CD4-positive, alpha-beta T cell (primary cell): Measurements from ENCODE around the gene ADAMTS1. TPM values are rescaled to one million over a fixed set of nuclear protein-coding genes. Genes with fewer than 3 reads are reported as not detected.

Experiments used
- ATAC-seq: fragments of 200-7000 bp; cut with Tn5 transposase; one replicate; pipeline ENCODE4 v1.10.0; 2022; ENCODE audit warnings: mild to moderate bottlenecking; ENCODE audit not compliant: poor library complexity
- CTCF ChIA-PET: fragments of 350-600 bp; sonication (Branson Sonifier 250); formaldehyde crosslinking; loops from one replicate; lab custom pipeline; 2021; ENCODE audit warnings: antibody characterized with exemption, inconsistent platforms; lab: Charles Lee
- POLR2A ChIA-PET: fragments of 350-600 bp; sonication (Branson Sonifier 250); formaldehyde crosslinking; loops from one replicate; lab custom pipeline; 2021; ENCODE audit warnings: antibody characterized with exemption, inconsistent platforms; lab: Charles Lee
- DNase-seq, 14 experiments: peaks; one replicate each; pipeline ENCODE4 v3.0.0-alpha.2; 2013 to 2020; ENCODE audit warnings: mixed read lengths in 2 of 14
- H3K27ac ChIP-seq, 2 donors: one replicate each; pipeline versions ENCODE4 v1.5.1 to v1.7.0; 2013; ENCODE audit warnings: low read length in 2 of 2, low read depth in 1 of 2, mild to moderate bottlenecking in 1 of 2
- H3K27me3 ChIP-seq, 2 experiments: 1 replicate in 1 of 2; 2 replicates in 1 of 2; pipeline versions ENCODE4 v1.6.1 to v1.7.0; 2013; ENCODE audit warnings: low read length in 2 of 2, control low read depth in 1 of 2, mild to moderate bottlenecking in 1 of 2, moderate library complexity in 1 of 2; ENCODE audit not compliant: insufficient read depth in 2 of 2, control insufficient read depth in 1 of 2
- H3K36me3 ChIP-seq: one replicate; pipeline ENCODE4 v1.6.1; 2013; ENCODE audit warnings: low read length, control low read depth; ENCODE audit not compliant: insufficient read depth
- H3K4me1 ChIP-seq: one replicate; pipeline ENCODE4 v1.6.1; 2013; ENCODE audit warnings: low read length, control low read depth; ENCODE audit not compliant: insufficient read depth
- H3K4me3 ChIP-seq: one replicate; pipeline ENCODE4 v1.5.1; 2013; ENCODE audit warnings: mild to moderate bottlenecking, low read length, moderate library complexity
- H3K9me3 ChIP-seq, 2 experiments: 1 replicate in 1 of 2; 2 replicates in 1 of 2; pipeline versions ENCODE4 v1.6.1 to v1.7.0; 2013; ENCODE audit warnings: low read length in 2 of 2, mild to moderate bottlenecking in 2 of 2, control low read depth in 1 of 2, moderate library complexity in 1 of 2; ENCODE audit not compliant: control insufficient read depth in 1 of 2, insufficient read depth in 1 of 2
- H3K27ac Mint-ChIP-seq: one replicate; pipeline ENCODE4 v1.8.0; 2020; ENCODE audit warnings: mixed read lengths
- H3K27me3 Mint-ChIP-seq: one replicate; pipeline ENCODE4 v1.8.0; 2021; ENCODE audit warnings: mixed read lengths
- H3K36me3 Mint-ChIP-seq: one replicate; pipeline ENCODE4 v1.8.0; 2021; ENCODE audit warnings: low read depth, mixed read lengths
- H3K4me1 Mint-ChIP-seq: one replicate; pipeline ENCODE4 v1.8.0; 2021; ENCODE audit warnings: low read depth, mixed read lengths
- H3K4me3 Mint-ChIP-seq: one replicate; pipeline ENCODE4 v1.8.0; 2020; ENCODE audit warnings: mild to moderate bottlenecking, mixed read lengths
- H3K9me3 Mint-ChIP-seq: one replicate; pipeline ENCODE4 v1.8.0; 2020; ENCODE audit warnings: mixed read lengths
- intact Hi-C, 2 experiments: fragments of 100-400 bp; cut with DNase I in 1 of 2; cut with micrococcal nuclease in 1 of 2; formaldehyde crosslinking; loops; one replicate each; pipeline versions ENCODE4 v1.15.1 to v1.9.0; 2023 to 2025; cut with DNase I, micrococcal nuclease
- total RNA-seq, 174 experiments: library from RNA in 2 of 174; stranded (reverse) in 2 of 174; gene quantifications; one replicate each; pipeline ENCODE4 v1.2.3 and lab custom pipeline; 2021 to 2026
- TF ChIP-seq, protein P1 (sequence below): fragments of 200-600 bp; IDR thresholded peaks from one replicate; pipeline ENCODE4 v1.8.0; 2022; ENCODE audit warnings: antibody characterized with exemption, mild to moderate bottlenecking

The ADAMTS1 gene
- total RNA-seq, 2 experiments from 2014 or later: 0.08 to 0.25 TPM

DNA sequence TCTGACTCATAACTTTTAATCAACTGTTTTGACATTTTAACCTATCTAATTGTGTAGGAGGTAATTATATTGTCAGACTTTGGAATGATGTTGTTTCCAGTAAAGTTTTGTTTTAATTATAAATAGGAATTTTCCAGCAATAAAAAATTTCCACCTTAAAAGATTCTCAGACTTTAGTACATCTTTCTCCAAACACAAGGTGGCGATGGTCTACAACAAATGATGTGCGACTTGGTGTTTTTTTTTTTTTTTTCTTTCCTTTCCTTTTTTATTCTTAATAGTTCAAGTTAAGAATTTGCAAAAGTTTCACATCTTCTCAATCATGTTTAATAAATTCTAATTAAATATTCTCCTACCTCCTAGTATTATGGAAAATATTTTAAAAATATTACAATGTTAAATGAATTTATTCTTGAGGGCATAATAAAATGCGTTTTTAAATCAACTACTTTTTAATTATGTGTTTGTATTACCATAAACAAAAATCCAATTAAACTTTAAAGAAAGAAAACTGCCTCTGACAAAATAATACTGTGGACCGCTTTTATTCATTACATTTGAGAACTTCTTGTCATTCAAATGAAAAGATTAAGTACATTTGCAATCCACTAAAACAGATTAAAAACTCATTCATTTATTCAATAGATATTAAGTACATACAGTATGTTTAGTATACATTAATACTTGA, 4.4 kb upstream of the ADAMTS1 start:
- H3K4me3 ChIP-seq: no peak overlapping the region
- H3K27me3 ChIP-seq: peaks cover 24 to 45% of the 10 kb centered on the region in 2 experiments
- DNase-seq: peak in 3 of 14 experiments; percentile 47 to 60 (median 58)
- no peaks in the 10 kb centered on the region for H3K36me3 ChIP-seq
- TF ChIP-seq, protein P1, sequence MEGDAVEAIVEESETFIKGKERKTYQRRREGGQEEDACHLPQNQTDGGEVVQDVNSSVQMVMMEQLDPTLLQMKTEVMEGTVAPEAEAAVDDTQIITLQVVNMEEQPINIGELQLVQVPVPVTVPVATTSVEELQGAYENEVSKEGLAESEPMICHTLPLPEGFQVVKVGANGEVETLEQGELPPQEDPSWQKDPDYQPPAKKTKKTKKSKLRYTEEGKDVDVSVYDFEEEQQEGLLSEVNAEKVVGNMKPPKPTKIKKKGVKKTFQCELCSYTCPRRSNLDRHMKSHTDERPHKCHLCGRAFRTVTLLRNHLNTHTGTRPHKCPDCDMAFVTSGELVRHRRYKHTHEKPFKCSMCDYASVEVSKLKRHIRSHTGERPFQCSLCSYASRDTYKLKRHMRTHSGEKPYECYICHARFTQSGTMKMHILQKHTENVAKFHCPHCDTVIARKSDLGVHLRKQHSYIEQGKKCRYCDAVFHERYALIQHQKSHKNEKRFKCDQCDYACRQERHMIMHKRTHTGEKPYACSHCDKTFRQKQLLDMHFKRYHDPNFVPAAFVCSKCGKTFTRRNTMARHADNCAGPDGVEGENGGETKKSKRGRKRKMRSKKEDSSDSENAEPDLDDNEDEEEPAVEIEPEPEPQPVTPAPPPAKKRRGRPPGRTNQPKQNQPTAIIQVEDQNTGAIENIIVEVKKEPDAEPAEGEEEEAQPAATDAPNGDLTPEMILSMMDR: peak; percentile 61
- Mint-ChIP-seq H3K27ac (no peak overlapping the region), H3K4me3 (no peak overlapping the region), H3K27me3 (peaks cover 66% of the 10 kb centered on the region), H3K4me1 (peaks cover 20% of the 10 kb centered on the region), H3K36me3 (no peaks in the 10 kb centered on the region), H3K9me3 (no peaks in the 10 kb centered on the region)
- no peak overlapping the region for H3K27ac ChIP-seq
- intact Hi-C loops: loop anchor here (1.0 to 10.0 kb wide), 4 partner anchors 852 to 1896 kb away; no protein-coding TSS in a partner anchor
- peaks cover 0 to 19% of the 10 kb centered on the region in 2 experiments for H3K9me3 ChIP-seq
- ChIA-PET POLR2A (no interaction called here), CTCF (interaction anchor here (1.0 to 1.6 kb wide), 2 partner anchors 1895 to 1896 kb away, joined by 3 to 7 read pairs; no protein-coding TSS in a partner anchor)
- H3K4me1 ChIP-seq: peaks cover 25% of the 10 kb centered on the region
- ATAC-seq: no peak

DNA sequence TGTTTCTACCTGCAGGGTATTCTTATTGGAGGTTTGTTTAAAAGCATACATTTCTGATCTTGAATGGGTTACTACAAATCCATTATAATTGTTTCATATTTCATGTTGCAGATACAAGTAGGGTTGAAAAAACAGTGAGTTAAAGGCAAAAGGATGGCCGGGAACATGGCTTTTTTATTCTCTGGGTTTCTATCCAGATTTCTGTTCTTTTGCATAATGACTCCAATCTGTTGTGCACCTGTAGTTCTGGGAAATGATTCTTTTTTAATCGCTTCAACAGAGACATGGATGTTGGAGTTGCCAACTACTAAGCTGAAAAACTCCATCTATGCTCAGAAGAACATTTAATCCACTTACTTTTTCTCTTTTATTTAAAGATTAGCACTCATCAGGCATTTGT, 2.7 kb upstream of the ADAMTS1 start:
- peaks cover 40% of the 10 kb centered on the region for H3K4me1 ChIP-seq
- POLR2A ChIA-PET: no interaction called here
- intact Hi-C loops: loop anchor here in 1 of 2 experiments (5.0 kb wide), 1 partner anchor 854 kb away; no protein-coding TSS in a partner anchor
- H3K27ac ChIP-seq: no peak overlapping the region
- peaks cover 71% of the 10 kb centered on the region for H3K27me3 Mint-ChIP-seq
- H3K4me3 ChIP-seq: no peak overlapping the region
- H3K9me3 ChIP-seq: peaks cover 0 to 27% of the 10 kb centered on the region in 2 experiments
- H3K27ac Mint-ChIP-seq: no peak overlapping the region
- CTCF ChIA-PET: no interaction called here
- ATAC-seq (no peak), DNase-seq (no peak)
- TF ChIP-seq, protein P1: no peak
- H3K36me3 ChIP-seq: no peaks in the 10 kb centered on the region
- H3K4me3 Mint-ChIP-seq: no peak overlapping the region
- H3K36me3 Mint-ChIP-seq: no peaks in the 10 kb centered on the region
- peaks cover 32% of the 10 kb centered on the region for H3K4me1 Mint-ChIP-seq
- no peaks in the 10 kb centered on the region for H3K9me3 Mint-ChIP-seq
- H3K27me3 ChIP-seq: peaks cover 40 to 56% of the 10 kb centered on the region in 2 experiments

DNA sequence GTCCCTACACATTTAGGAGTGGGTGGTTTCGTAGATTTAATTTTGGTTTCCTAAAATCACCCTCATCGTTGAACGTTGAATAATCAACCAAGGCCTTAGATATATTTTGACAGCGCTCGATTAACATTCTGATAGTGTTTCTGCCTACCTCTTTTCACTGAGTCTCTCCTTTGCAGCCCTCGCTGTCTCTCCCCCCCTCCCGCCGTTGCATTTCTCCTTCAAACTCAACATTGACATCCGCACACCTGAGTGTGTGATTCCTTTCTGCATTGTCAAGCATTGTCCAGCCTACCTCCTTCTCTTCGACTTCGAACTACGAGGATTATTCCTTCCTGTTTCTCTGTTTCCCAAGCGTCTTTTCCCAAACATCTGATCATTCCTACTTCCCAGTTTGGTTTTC, 1.8 kb upstream of the ADAMTS1 start:
- no peak overlapping the region for H3K27ac Mint-ChIP-seq
- H3K4me1 Mint-ChIP-seq: peaks cover 32% of the 10 kb centered on the region
- H3K27me3 Mint-ChIP-seq: peaks cover 79% of the 10 kb centered on the region
- intact Hi-C loops: loop anchor here in 1 of 2 experiments (5.0 kb wide), 1 partner anchor 855 kb away; no protein-coding TSS in a partner anchor
- H3K36me3 Mint-ChIP-seq: no peaks in the 10 kb centered on the region
- Histone ChIP-seq H3K4me3 (no peak overlapping the region), H3K27me3 (peaks cover 41 to 60% of the 10 kb centered on the region in 2 experiments), H3K9me3 (peaks cover 0 to 30% of the 10 kb centered on the region in 2 experiments), H3K4me1 (peaks cover 40% of the 10 kb centered on the region), H3K36me3 (no peaks in the 10 kb centered on the region), H3K27ac (no peak overlapping the region)
- DNase-seq (no peak), ATAC-seq (no peak)
- peak overlapping the region; percentile 62 for H3K4me3 Mint-ChIP-seq
- no peaks in the 10 kb centered on the region for H3K9me3 Mint-ChIP-seq
- CTCF ChIA-PET: no interaction called here
- TF ChIP-seq, protein P1: no peak
- POLR2A ChIA-PET: no interaction called here
